H1 (cell line): ENCODE results near the gene TM9SF2. TPM values are rescaled to one million over a fixed set of nuclear protein-coding genes. Genes with fewer than 3 reads are reported as not detected.

ENCODE experiments used
- ATF2 ChIP-seq: IDR thresholded peaks from 2 replicates; pipeline ENCODE4 v1.6.1; 2012; ENCODE audit warnings: low read length, inconsistent platforms
- CEBPB ChIP-seq: IDR thresholded peaks from 2 replicates; pipeline ENCODE4 v1.6.1; 2012; ENCODE audit warnings: low read depth, low read length
- CTCF ChIP-seq, 3 experiments: IDR thresholded peaks; 1 replicate in 2 of 3; 2 replicates in 1 of 3; pipeline versions ENCODE4 v1.5.1 to v1.6.1; 2011; ENCODE audit warnings: low read length in 3 of 3, mild to moderate bottlenecking in 3 of 3, inconsistent platforms in 2 of 3, low read depth in 1 of 3, moderate library complexity in 1 of 3; ENCODE audit not compliant: insufficient read depth in 1 of 3; ENCODE audit errors: control extremely low read depth in 1 of 3
- EZH2 ChIP-seq: fragments of 200-600 bp; sonication (generic); IDR thresholded peaks from 2 replicates; pipeline ENCODE4 v1.7.1; 2012; ENCODE audit warnings: low read depth, mild to moderate bottlenecking, moderate library complexity, low read length, inconsistent platforms; ENCODE audit not compliant: severe bottlenecking
- GTF2F1 ChIP-seq: IDR thresholded peaks from 2 replicates; pipeline ENCODE4 v1.6.1; 2012; ENCODE audit warnings: low read depth, low read length, improper control_type of control experiment, borderline replicate concordance
- HDAC2 ChIP-seq, 2 experiments: fragments of 300-600 bp in 1 of 2; sonication (generic) in 1 of 2; IDR thresholded peaks; 2 replicates each; pipeline ENCODE4 v1.6.1; 2011 to 2012; ENCODE audit warnings: low read depth in 2 of 2, low read length in 2 of 2, mild to moderate bottlenecking in 2 of 2, moderate library complexity in 2 of 2, borderline replicate concordance in 1 of 2, inconsistent platforms in 1 of 2
- POU5F1 ChIP-seq: IDR thresholded peaks from 2 replicates; pipeline ENCODE4 v1.6.1; 2011; ENCODE audit warnings: low read depth, mild to moderate bottlenecking, low read length, moderate library complexity
- RBBP5 ChIP-seq: IDR thresholded peaks from 2 replicates; pipeline ENCODE4 v1.7.1; 2012; ENCODE audit warnings: low read depth, mild to moderate bottlenecking, inconsistent platforms, low read length, moderate library complexity, borderline replicate concordance
- TAF1 ChIP-seq: IDR thresholded peaks from 2 replicates; pipeline ENCODE4 v1.6.1; 2011; ENCODE audit warnings: mild to moderate bottlenecking, low read depth, low read length
- polyA plus RNA-seq, 7 experiments: library from polyadenylated mRNA; depleted of rRNA in 3 of 7; stranded (reverse) in 5 of 7; unstranded in 2 of 7; fragments of >200 nt in 5 of 7; fragments of 200-250 nt in 2 of 7; gene quantifications; 1 replicate in 5 of 7; 2 replicates in 1 of 7; 4 replicates in 1 of 7; pipeline versions ENCODE4 v1.2.1 to v1.2.3, GENCODE V29; 2011 to 2013; ENCODE audit warnings: missing spikeins in 2 of 7, mixed read lengths in 2 of 7
- total RNA-seq: library from RNA; stranded (reverse); fragmentation: NEBNext Ultra II Directional; extraction: Animal tissue kit (Norgen Biotek cat#: 25700); gene quantifications from 2 replicates; pipeline ENCODE4 v1.2.1, GENCODE V29; 2021
- TF ChIP-seq, protein P1 (sequence below): IDR thresholded peaks from 2 replicates; pipeline ENCODE4 v1.6.1; 2012; ENCODE audit warnings: inconsistent platforms

TM9SF2 gene
- total and polyA plus RNA-seq, 2 of the 8 experiments (the other 6 are each of a cell fraction or from before 2014, with no cell fraction given): 68.0 to 101 TPM

DNA sequence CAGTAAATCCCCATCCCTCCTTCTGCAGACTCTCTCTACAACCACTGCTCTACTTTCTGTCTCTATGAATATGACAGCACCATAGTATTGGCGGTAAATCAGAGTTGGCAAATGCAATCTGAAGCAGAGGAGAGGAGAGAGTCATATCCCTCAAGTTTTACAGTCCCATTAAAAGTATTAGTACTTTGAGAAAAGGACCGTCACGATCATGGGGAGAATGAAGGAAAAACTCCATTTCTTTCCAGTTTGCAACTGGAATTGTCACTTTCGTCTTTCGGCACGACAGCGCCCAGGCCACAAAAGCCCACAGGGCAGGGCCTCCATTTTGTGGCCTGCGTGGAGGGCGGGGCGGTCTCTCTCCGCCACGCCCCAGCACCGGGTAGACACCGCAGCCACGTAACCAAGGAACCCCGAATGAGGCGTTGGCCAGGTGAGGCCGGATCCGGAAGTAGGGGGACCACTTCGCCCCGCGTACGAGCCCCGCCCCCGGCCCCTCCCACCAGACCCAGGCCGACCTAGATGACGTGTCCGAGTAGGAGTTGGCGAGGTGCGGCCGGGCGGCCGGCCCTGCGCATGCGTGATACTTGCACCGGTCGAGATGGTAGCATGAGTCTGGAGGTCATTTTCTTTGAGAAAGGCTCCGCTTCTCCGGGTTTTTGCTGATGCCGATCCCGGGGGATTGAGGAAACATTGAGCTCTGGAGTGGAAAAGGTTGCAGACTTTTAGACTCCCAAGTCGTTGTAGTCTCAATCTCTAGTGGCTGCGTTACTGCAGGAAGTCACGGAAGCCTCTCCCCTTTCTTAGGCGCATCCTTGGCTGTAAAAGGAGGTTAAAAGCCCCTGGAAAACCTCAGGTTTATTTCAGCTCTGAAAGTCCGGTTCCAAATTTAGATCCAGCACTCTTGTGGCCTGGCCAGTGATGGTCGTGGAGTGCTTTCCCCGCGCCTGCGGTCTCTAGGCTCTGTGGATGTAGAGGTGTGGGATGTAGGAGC is 2.8 kb upstream of the TM9SF2 start (continued):
- TF ChIP-seq, protein P1, sequence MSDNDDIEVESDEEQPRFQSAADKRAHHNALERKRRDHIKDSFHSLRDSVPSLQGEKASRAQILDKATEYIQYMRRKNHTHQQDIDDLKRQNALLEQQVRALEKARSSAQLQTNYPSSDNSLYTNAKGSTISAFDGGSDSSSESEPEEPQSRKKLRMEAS: 0 out of 2 replicates have a peak, but pooled peaks have one; percentile 30
- TF ChIP-seq HDAC2 (IDR thresholded peaks at IDR 0.05; ENCODE audit: borderline replicate concordance in 1 of 2, low read depth in 2 of 2, low read length in 2 of 2): no peak
- TF ChIP-seq GTF2F1: no peak
- TF ChIP-seq EZH2: no peak
- TF ChIP-seq RBBP5: no peak
- TF ChIP-seq CTCF (IDR thresholded peaks at IDR 0.05; ENCODE audit: control extremely low read depth in 1 of 3, insufficient read depth in 1 of 3, low read depth in 1 of 3, low read length in 3 of 3): no peak
- TF ChIP-seq POU5F1: no peak
- TF ChIP-seq ATF2: no peak
- peak; percentile 90 for TF ChIP-seq TAF1
- TF ChIP-seq CEBPB: no peak
